Esophagus muscularis mucosa (tissue), 3 donors: ENCODE data around the gene ATL2.

ENCODE experiments used
- POLR2A ChIP-seq: fragments of 450-650 bp; IDR thresholded peaks from one replicate; pipeline ENCODE4 v1.6.1; 2017; ENCODE audit warnings: antibody characterized with exemption, moderate library complexity, mild to moderate bottlenecking, low read depth
- TF ChIP-seq, protein P1 (sequence below), 3 experiments: fragments of 200-600 bp in 2 of 3; fragments of 450-650 bp in 1 of 3; sonication (generic) in 2 of 3; IDR thresholded peaks; one replicate each; pipeline ENCODE4 v1.5.1; 2017 to 2019; ENCODE audit warnings: antibody characterized with exemption in 3 of 3, mild to moderate bottlenecking in 2 of 3, moderate library complexity in 1 of 3

DNA sequence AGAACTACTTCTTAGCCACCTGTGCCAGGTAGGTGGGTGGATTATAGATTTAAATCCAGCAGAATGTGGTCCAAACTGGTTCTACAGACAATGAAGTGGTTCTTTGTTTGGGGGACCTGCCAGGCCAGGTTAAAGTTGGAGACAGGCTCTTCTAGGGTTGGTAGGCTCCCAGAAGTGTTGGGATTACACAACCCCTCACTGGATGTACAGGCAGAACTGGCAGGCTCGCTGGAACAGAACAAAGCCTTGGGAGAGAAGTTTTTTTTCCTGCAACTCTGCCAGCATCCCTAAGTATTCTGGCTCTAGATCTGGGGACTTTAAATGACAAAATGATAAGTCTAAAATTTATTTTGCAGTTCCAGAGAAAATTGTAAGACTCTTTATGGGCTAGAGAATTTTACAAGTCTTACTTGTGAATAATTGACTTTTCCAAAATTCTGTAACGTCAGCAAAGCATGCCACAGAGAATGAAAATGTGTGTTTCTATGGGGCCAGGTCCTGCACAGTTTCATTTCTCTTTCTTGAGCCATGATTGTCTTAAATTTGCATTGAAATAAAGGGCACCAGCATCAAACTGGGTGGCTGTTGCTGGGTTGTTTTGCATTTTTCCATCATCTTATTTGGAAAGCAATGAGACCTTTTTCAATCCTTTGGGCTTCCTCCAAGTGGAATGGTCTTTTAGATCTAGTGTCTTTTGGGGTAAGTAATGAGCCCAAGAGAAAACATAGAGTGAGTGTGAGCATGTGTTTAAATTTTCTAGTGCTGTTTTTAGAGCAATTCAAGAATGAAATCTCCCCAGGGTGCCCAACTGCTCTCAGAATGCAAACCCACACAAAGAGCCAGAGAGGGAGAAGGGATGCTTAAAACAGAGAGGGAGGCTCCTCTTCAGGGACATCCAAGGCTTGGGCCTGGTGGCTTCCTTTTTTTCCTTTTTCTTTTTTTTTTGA is 32.4 kb upstream of the ATL2 start:
- TF ChIP-seq POLR2A = no peak
- TF ChIP-seq, protein P1, sequence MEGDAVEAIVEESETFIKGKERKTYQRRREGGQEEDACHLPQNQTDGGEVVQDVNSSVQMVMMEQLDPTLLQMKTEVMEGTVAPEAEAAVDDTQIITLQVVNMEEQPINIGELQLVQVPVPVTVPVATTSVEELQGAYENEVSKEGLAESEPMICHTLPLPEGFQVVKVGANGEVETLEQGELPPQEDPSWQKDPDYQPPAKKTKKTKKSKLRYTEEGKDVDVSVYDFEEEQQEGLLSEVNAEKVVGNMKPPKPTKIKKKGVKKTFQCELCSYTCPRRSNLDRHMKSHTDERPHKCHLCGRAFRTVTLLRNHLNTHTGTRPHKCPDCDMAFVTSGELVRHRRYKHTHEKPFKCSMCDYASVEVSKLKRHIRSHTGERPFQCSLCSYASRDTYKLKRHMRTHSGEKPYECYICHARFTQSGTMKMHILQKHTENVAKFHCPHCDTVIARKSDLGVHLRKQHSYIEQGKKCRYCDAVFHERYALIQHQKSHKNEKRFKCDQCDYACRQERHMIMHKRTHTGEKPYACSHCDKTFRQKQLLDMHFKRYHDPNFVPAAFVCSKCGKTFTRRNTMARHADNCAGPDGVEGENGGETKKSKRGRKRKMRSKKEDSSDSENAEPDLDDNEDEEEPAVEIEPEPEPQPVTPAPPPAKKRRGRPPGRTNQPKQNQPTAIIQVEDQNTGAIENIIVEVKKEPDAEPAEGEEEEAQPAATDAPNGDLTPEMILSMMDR (IDR thresholded peaks at IDR 0.05) = no peak
